ENCODE data around the gene TUBB. TPM values are rescaled to one million over a fixed set of nuclear protein-coding genes. Genes with fewer than 3 reads are reported as not detected.

The TUBB gene
- total and polyA plus RNA-seq, 10 donors = 109 to 344 (median 243) TPM

GRCh38 chr6:30691208-30691847, 28.8 kb upstream of the TUBB start:
- TF ChIP-seq CTCF (IDR thresholded peaks at IDR 0.05 in 8 of 11, conservative IDR thresholded peaks at IDR 0.05 in 3 of 11) = peak in 1 of 11 experiments; percentile 2
- TF ChIP-seq POLR2AphosphoS5 (IDR thresholded peaks at IDR 0.05) = no peak
- no peak for TF ChIP-seq POLR2A (IDR thresholded peaks at IDR 0.05)
- intact Hi-C loops (cut with DNase I; ENCODE audit: low total_unique reads) = no loop called here
- peaks cover 34 to 46% (median 43%) of the 10 kb centered on the region in 6 donors for H3K4me1 ChIP-seq
- H3K27ac ChIP-seq = peak overlapping the region; percentile 39 to 100 (median 98)
- no peaks in the 10 kb centered on the region for H3K9me3 ChIP-seq
- no peaks in the 10 kb centered on the region for H3K36me3 ChIP-seq
- 22 to 33% (median 27%) methylated on average over 8 of the region's 8 CpGs for WGBS, 5 donors
- no peaks in the 10 kb centered on the region for H3K27me3 ChIP-seq (replicated peaks in 1 of 7)
- H3K4me3 ChIP-seq = peak overlapping the region; percentile 40 to 98 (median 68)
- no peak for DNase-seq

- H3K27ac ChIP-seq = no peak overlapping the region
- WGBS, 5 donors = 93 to 99% (median 96%) methylated on average over 5 of the region's 5 CpGs
- no peak overlapping the region for H3K4me3 ChIP-seq
- no peaks in the 10 kb centered on the region for H3K27me3 ChIP-seq (replicated peaks in 1 of 7)
- peaks cover 0 to 24% (median 6%) of the 10 kb centered on the region in 6 donors for H3K36me3 ChIP-seq
- intact Hi-C loops (cut with DNase I; ENCODE audit: low total_unique reads) = no loop called here
- peaks cover under 1 to 9% (median 5%) of the 10 kb centered on the region in 6 donors for H3K4me1 ChIP-seq
- TF ChIP-seq POLR2AphosphoS5 (IDR thresholded peaks at IDR 0.05) (no peak), CTCF (IDR thresholded peaks at IDR 0.05 in 8 of 11, conservative IDR thresholded peaks at IDR 0.05 in 3 of 11) (no peak), POLR2A (IDR thresholded peaks at IDR 0.05) (no peak)
- no peaks in the 10 kb centered on the region for H3K9me3 ChIP-seq
- DNase-seq = peak; percentile 4
These were observed 23.7 kb upstream of the TUBB start for GRCh38 chr6:30696432-30696831.

GRCh38 chr6:30700340-30700739, 19.8 kb upstream of the TUBB start:
- WGBS, 5 donors = 52 to 67% (median 63%) methylated on average over 4 of the region's 4 CpGs
- Histone ChIP-seq H3K27me3 (replicated peaks in 1 of 7) (no peaks in the 10 kb centered on the region), H3K36me3 (peaks cover 0 to 63% (median 16%) of the 10 kb centered on the region in 6 donors), H3K9me3 (no peaks in the 10 kb centered on the region), H3K27ac (no peak overlapping the region), H3K4me1 (peaks cover 0 to 15% (median 2%) of the 10 kb centered on the region in 6 donors), H3K4me3 (no peak overlapping the region)
- intact Hi-C loops (cut with DNase I; ENCODE audit: low total_unique reads) = no loop called here
- no peak for DNase-seq
- TF ChIP-seq CTCF (IDR thresholded peaks at IDR 0.05 in 8 of 11, conservative IDR thresholded peaks at IDR 0.05 in 3 of 11) (no peak), POLR2A (IDR thresholded peaks at IDR 0.05) (no peak), POLR2AphosphoS5 (IDR thresholded peaks at IDR 0.05) (no peak)

- DNase-seq = peak; percentile 55
- TF ChIP-seq CTCF (IDR thresholded peaks at IDR 0.05 in 8 of 11, conservative IDR thresholded peaks at IDR 0.05 in 3 of 11) (no peak), POLR2AphosphoS5 (IDR thresholded peaks at IDR 0.05) (peak in 1 of 3 donors; percentile 54)
- Histone ChIP-seq H3K36me3 (peaks cover 0 to 89% (median 31%) of the 10 kb centered on the region in 6 donors), H3K4me1 (peaks cover 0 to 15% (median 2%) of the 10 kb centered on the region in 6 donors), H3K9me3 (no peaks in the 10 kb centered on the region), H3K27ac (no peak overlapping the region), H3K4me3 (no peak overlapping the region), H3K27me3 (replicated peaks in 1 of 7) (no peaks in the 10 kb centered on the region)
- intact Hi-C loops (cut with DNase I; ENCODE audit: low total_unique reads) = no loop called here
- 92 to 98% (median 95%) methylated on average over 10 of the region's 10 CpGs for WGBS, 5 donors
These were observed 17.1 kb upstream of the TUBB start for GRCh38 chr6:30703011-30703410.
